Smooth muscle cell (in vitro differentiated cells): ENCODE results near the gene DUSP2. TPM values are rescaled to one million over a fixed set of nuclear protein-coding genes. Genes with fewer than 3 reads are reported as not detected.

Experiments
- DNase-seq: peaks from one replicate; lab custom pipeline; 2025; ENCODE audit not compliant: unreplicated experiment; lab: John Stamatoyannopoulos, UW
- H2AFZ ChIP-seq: fragments of 200-600 bp; sonication (generic); 2 replicates; pipeline ENCODE4 v1.6.0; 2016; ENCODE audit warnings: antibody characterized with exemption, low read depth, mild to moderate bottlenecking
- H3F3A ChIP-seq: fragments of 200-600 bp; sonication (generic); 2 replicates; pipeline ENCODE4 v1.6.0; 2017; ENCODE audit warnings: antibody characterized with exemption, low read depth
- H3K27ac ChIP-seq: fragments of 200-600 bp; sonication (generic); 2 replicates; pipeline ENCODE4 v1.5.1; 2016; ENCODE audit warnings: low read depth, mild to moderate bottlenecking
- H3K27me3 ChIP-seq: fragments of 200-600 bp; sonication (generic); 2 replicates; pipeline ENCODE4 v1.6.1; 2016; ENCODE audit warnings: low read depth, mild to moderate bottlenecking
- H3K36me3 ChIP-seq: fragments of 200-600 bp; sonication (generic); 2 replicates; pipeline ENCODE4 v1.5.1; 2016; ENCODE audit warnings: low read depth
- H3K4me1 ChIP-seq: fragments of 200-600 bp; sonication (generic); 2 replicates; pipeline ENCODE4 v1.5.1; 2016; ENCODE audit warnings: low read depth
- H3K4me2 ChIP-seq: fragments of 200-600 bp; sonication (generic); 2 replicates; pipeline ENCODE4 v1.6.0; 2016; ENCODE audit warnings: mild to moderate bottlenecking
- H3K4me3 ChIP-seq: fragments of 200-600 bp; sonication (generic); 2 replicates; pipeline ENCODE4 v1.5.1; 2016; ENCODE audit warnings: mild to moderate bottlenecking
- H3K79me2 ChIP-seq: fragments of 200-600 bp; sonication (generic); 2 replicates; pipeline ENCODE4 v1.6.0; 2016; ENCODE audit warnings: low read depth, mild to moderate bottlenecking
- H3K9ac ChIP-seq: fragments of 200-600 bp; sonication (generic); 2 replicates; pipeline ENCODE4 v1.6.0; 2016; ENCODE audit warnings: low read depth
- H3K9me3 ChIP-seq: fragments of 200-600 bp; sonication (generic); replicated peaks from 2 replicates; pipeline ENCODE4 v1.5.1; 2016; ENCODE audit warnings: low read depth
- H4K20me1 ChIP-seq: fragments of 200-600 bp; sonication (generic); 2 replicates; pipeline ENCODE4 v1.6.0; 2016; ENCODE audit warnings: low read depth
- WGBS: methylation state at CpG from one replicate; pipeline ENCODE4 v1.1.7; 2016; ENCODE audit warnings: low lambda C conversion rate; 5-methylcytosine and 5-hydroxymethylcytosine counted together
- polyA plus RNA-seq: library from polyadenylated mRNA; unstranded; fragments of >200 nt; fragmentation: Nextera tagmentation; extraction: Ambion mirVana; gene quantifications from 2 replicates; pipeline ENCODE4 v1.2.1, GENCODE V29; 2016
- total RNA-seq: library from RNA; depleted of rRNA; stranded (reverse); fragments of >200 nt; gene quantifications from 2 replicates; pipeline ENCODE4 v1.2.3, GENCODE V29; 2014
- TF ChIP-seq, protein P1 (sequence below): fragments of 200-600 bp; sonication (generic); IDR thresholded peaks from 2 replicates; pipeline ENCODE4 v1.5.1; 2017; ENCODE audit warnings: borderline replicate concordance, mild to moderate bottlenecking, antibody characterized with exemption; ENCODE audit not compliant: insufficient read depth, poor library complexity, severe bottlenecking

Gene DUSP2
- total and polyA plus RNA-seq, 2 experiments from 2014 or later: 55.3 to 89.3 TPM

DNA sequence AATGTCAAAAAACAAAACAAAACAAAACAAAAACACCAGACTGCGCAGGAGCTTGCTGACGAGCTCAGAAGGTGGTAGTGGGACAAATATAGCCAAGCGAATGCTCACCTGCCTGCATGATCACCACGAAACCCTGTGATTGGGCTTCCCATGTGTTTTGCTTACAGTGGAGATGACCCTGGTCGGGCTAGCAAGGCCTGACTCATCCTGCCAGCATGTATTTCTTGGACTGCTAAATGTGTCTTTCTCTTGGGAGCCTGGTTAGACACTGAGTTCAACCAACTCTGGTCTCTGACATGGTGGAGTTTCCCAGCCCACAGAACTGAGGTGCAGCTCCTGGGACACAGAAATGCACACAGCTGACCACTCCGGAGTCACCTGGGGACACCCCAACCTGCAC is 30.7 kb upstream of the DUSP2 start:
- H3F3A ChIP-seq: no peaks in the 10 kb centered on the region
- no peaks in the 10 kb centered on the region for H3K27me3 ChIP-seq
- no peak overlapping the region for H3K9ac ChIP-seq
- TF ChIP-seq, protein P1, sequence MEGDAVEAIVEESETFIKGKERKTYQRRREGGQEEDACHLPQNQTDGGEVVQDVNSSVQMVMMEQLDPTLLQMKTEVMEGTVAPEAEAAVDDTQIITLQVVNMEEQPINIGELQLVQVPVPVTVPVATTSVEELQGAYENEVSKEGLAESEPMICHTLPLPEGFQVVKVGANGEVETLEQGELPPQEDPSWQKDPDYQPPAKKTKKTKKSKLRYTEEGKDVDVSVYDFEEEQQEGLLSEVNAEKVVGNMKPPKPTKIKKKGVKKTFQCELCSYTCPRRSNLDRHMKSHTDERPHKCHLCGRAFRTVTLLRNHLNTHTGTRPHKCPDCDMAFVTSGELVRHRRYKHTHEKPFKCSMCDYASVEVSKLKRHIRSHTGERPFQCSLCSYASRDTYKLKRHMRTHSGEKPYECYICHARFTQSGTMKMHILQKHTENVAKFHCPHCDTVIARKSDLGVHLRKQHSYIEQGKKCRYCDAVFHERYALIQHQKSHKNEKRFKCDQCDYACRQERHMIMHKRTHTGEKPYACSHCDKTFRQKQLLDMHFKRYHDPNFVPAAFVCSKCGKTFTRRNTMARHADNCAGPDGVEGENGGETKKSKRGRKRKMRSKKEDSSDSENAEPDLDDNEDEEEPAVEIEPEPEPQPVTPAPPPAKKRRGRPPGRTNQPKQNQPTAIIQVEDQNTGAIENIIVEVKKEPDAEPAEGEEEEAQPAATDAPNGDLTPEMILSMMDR: no peak
- H3K27ac ChIP-seq: no peak overlapping the region
- no peaks in the 10 kb centered on the region for H3K9me3 ChIP-seq
- WGBS: 82% methylated on average over 6 of the region's 6 CpGs
- no peaks in the 10 kb centered on the region for H3K36me3 ChIP-seq
- no peaks in the 10 kb centered on the region for H4K20me1 ChIP-seq
- no peak overlapping the region for H2AFZ ChIP-seq
- no peak overlapping the region for H3K4me2 ChIP-seq
- H3K4me1 ChIP-seq: no peaks in the 10 kb centered on the region
- no peak overlapping the region for H3K4me3 ChIP-seq
- DNase-seq: no peak
- no peaks in the 10 kb centered on the region for H3K79me2 ChIP-seq

DNA sequence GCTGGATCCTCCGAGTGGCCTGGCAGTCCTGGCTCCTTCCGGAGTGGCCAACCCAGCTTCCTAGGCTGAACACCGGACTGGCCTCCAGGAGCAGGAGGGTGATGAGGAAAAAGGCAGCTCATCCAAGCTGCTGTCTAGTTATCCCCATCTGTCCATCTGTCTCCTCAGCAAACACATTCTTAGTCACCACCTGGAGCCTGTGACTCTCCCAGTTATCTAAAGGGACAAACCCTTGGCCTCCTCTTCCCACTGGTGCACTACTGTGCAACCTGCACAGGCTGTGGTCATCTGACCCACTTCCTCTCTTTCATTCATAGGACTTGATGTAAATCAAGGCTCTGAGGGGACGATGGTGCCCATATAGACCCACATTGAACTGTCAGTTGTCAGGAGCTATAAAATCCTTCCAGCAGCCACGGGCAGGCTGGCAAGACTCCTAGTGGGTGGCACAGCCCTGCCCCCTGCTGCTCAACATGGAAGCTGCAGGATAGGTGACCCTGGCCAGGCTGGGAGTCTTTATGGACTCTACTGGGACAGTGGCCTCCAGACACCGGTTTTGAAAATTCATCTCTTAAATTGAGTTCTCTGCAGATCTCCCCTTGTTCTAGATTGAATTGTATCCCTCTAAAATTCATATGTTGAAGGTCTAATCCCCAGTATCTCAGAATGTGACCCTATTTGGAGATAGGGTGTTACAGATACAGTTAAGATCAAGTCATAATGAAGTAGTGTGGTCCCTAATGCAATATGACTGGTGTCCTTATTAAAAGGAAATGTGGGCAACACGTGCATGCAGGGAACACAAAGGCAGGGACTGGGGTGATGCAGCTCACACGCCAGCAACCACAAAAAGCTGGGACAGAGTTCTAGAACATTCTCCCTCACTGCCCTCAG is 29.3 kb upstream of the DUSP2 start:
- Histone ChIP-seq H3K4me3 (no peak overlapping the region), H3K9me3 (no peaks in the 10 kb centered on the region), H4K20me1 (no peaks in the 10 kb centered on the region), H3K36me3 (no peaks in the 10 kb centered on the region), H3K4me1 (no peaks in the 10 kb centered on the region), H3K79me2 (no peaks in the 10 kb centered on the region), H3K27ac (no peak overlapping the region), H2AFZ (no peak overlapping the region), H3K4me2 (no peak overlapping the region), H3F3A (no peaks in the 10 kb centered on the region), H3K9ac (no peak overlapping the region), H3K27me3 (no peaks in the 10 kb centered on the region)
- TF ChIP-seq, protein P1: peak; percentile 86
- DNase-seq: peak; percentile 26
- WGBS: 52% methylated on average over 8 of the region's 8 CpGs

DNA sequence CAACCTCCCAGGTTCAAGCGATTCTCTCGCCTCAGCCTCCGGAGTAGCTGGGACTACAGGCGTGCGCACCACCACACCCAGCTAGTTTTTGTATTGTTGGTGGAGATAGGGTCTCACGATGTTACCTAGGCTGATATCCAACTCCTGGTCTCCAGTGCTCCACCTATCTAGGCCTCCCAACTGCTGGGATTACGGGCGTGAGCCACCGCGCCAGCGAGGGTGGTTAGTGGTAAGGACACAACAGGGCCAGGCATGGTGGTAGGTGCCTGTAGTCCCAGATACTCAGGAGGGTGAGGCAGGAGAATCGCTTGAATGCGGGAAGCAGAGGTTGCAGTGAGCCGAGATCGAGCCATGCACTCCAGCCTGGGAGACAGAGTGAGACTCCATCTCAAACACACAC is 26.6 kb upstream of the DUSP2 start:
- Histone ChIP-seq H3K27ac (no peak overlapping the region), H3K4me3 (no peak overlapping the region), H3K36me3 (no peaks in the 10 kb centered on the region), H3K4me1 (no peaks in the 10 kb centered on the region), H3K9me3 (no peaks in the 10 kb centered on the region), H4K20me1 (no peaks in the 10 kb centered on the region), H3K79me2 (no peaks in the 10 kb centered on the region), H3K9ac (no peak overlapping the region), H3K27me3 (no peaks in the 10 kb centered on the region), H3F3A (no peaks in the 10 kb centered on the region), H2AFZ (no peak overlapping the region), H3K4me2 (no peak overlapping the region)
- WGBS: 94% methylated on average over 15 of the region's 15 CpGs
- no peak for DNase-seq
- TF ChIP-seq, protein P1: no peak

DNA sequence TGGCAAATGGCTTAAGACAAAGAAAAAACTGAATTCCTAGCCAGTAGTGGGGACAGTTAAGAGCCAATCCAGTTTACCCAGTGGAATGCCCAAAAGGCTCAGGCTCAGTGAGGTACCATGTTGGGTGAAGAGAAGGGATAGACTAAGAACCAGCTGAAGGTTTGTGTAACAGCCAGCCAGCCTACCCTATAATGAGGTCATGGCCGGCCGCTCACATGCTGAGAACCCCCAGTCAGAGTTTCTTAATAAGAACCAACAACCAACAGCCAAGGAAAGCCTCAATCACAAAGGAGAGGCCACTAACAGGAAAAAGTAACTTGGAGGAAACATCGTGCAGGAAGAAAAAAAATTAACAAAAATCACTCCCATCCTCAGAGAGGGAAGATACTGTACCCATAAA is 25.4 kb upstream of the DUSP2 start:
- 95% methylated on average over 3 of the region's 3 CpGs for WGBS
- Histone ChIP-seq H3K9ac (no peak overlapping the region), H3F3A (no peaks in the 10 kb centered on the region), H4K20me1 (no peaks in the 10 kb centered on the region), H3K4me2 (no peak overlapping the region), H3K4me1 (no peaks in the 10 kb centered on the region), H2AFZ (no peak overlapping the region), H3K79me2 (no peaks in the 10 kb centered on the region), H3K4me3 (no peak overlapping the region), H3K27ac (no peak overlapping the region), H3K36me3 (no peaks in the 10 kb centered on the region), H3K27me3 (no peaks in the 10 kb centered on the region), H3K9me3 (no peaks in the 10 kb centered on the region)
- DNase-seq: no peak
- TF ChIP-seq, protein P1: no peak
